HG03139 (cell line): ENCODE measurements around the gene FSTL1.

Experiments used
- ATAC-seq: cut with Tn5 transposase; IDR thresholded peaks from one replicate; pipeline ENCODE4 v1.9.1; 2021; ENCODE audit not compliant: unreplicated experiment

FSTL1 gene

DNA sequence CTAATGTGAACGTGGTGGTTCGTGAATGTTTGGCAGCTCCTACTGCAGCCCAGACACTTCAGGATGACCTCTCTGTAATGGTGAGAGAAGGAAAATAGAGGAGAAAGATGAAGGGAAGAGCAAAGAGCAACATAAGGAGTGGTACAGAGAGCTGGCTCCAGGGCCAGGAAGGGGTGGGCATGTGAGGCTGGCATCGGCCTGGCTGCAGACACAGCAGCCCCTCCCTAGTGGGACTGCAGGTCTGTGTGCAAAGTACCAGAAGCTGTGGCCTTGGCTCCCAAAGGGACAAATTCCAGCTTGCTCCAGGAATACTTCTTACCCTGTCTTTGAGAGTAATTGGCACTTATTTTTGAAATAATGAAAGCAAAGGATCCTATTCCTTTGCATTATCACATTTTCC, 10.0 kb downstream of the FSTL1 start:
- ATAC-seq, result no peak

DNA sequence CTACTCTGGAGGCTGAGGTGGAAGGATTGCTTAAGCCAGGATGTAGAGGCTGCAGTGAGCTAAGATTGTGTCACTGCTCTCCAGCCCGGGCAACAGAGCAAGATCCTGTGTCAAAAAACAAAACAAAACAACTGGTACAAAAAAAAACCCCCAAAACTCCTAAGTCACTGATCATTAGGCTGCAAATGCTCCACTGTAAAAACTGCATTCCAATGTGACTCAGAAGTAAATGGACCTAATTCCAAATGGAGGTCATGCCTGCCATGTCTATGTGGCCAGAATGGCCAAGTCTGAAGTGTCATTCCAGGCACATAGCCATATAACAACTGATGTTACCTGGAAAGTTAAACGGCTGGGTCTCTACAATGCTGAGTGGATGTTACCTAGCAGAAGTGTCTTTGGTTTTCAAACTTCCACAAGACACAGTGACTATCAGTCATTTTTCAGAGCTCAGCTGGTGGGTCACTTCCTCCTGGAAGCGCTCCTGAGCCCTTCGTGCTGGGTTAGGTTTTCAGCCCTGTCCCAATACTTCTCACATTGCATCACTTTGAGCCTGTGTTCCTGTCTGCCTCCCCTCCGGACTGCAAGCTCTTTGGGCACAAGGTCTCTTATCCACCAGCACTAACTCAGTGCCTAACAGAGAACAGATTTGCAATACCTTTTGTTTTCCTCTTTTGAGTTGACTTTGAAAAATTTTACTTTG, 10.6 kb downstream of the FSTL1 start:
- no peak for ATAC-seq

DNA sequence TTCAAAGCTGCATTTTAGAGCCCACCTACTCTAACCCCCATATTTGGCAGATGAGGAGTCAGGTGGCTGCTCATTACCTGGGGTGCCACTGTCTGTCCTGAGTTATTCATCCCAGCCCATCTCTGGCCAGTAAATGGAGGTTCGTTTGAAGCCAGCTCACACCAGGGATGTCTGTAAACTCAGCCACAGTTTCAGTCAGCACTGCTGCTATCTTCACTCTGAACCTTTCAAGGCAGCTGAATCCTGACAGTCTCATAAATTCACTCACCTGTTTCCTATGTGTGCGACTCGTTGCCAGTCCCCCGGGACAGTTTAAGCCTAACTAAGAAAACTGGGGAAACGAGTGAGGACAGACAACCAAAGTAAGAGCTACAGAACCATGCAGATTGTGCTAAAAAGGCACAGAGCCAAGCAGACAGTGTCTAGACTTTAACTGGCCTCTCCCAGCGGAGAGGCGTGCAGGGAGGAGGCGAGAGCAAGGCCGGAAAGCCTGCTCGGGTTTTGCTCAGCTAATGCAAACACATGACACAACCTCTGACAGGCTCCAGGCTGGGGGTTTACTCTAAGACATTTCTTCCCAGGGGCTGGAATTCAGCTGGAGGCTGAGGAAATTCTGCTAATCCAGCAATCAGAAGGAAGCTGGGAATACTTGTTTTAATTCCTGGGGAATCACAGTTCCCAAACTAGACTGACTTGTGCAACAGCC, 12.0 kb downstream of the FSTL1 start:
- ATAC-seq, result no peak

DNA sequence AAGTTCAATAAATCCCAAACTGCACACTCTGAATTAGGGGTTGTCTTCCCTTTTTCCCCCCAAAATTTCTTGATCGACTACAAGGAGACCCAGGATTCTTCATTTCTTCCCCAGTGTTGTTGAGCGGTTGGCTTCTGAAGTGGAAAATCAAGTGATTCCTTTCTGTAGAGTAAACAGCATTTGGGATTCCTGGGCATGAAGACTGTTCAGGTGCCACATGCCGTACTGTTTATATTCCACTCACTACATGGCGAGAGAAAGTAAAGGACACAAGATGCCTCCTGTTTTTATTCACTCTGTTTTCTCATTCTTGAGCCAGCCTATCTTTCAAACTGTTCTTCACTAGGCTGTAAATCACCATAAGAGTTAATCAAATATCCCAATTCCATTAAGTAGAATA, 12.6 kb downstream of the FSTL1 start:
- no peak for ATAC-seq

DNA sequence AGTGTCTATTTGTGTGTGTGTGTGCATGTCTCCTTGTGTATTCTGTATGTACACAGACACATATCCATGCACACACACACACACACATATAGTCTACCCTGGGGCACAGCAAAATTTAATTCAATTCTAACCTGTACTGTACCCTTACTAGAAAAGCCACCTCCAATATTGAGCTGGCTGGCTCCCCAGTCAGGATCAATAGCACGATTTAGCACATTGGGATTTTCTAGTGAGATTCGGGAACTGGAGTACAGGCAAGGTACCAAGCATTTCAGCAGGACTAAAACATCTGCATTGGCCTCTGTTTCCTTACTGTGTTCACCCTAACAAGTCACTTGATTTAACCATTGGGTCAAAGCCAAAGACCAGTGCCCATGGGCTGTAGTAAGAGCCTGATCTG, 13.2 kb downstream of the FSTL1 start:
- ATAC-seq, result no peak

DNA sequence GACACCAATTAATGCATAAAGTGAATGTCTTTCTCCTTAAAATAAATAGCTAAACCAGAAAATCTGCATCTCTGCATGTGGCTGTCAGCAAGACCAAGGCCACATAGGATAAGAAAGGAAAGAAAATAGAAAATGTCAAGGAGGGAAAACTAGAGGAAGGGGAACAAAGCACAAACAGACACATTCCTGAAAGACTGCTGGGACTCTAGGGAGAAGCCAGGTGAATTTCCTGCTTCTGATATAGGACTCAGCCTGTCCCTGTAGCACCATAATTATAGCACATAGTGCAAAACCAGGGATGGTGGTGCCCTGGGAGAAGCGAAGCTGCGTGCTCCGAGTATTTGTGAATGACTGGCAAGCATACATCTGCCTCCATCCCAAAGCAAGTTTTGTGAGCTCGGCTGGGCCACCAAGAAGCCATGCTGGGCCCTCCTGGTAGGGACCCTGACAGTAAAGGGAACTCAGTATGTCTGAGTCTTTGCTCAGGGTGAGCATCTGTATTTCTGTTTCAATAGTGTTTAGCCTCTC, 14.2 kb downstream of the FSTL1 start:
- no peak for ATAC-seq

DNA sequence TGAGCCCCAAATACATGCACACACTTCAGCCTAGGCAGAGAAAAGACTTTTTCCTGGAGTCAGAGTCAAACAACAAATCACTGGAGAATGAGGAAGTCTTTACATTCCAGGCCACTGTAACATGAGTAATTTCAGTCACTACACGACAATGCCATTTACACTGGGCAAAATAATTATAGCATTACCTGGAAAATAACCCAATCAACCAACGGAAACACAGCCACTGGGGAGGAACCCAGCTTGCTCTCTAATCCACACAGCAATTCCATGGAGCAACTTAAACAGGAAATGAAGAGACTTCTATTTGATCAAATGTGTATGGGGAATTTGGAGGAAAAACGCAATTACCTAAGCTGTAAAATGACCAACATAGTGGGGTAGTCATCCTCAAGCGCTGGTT, 15.2 kb downstream of the FSTL1 start:
- no peak for ATAC-seq

DNA sequence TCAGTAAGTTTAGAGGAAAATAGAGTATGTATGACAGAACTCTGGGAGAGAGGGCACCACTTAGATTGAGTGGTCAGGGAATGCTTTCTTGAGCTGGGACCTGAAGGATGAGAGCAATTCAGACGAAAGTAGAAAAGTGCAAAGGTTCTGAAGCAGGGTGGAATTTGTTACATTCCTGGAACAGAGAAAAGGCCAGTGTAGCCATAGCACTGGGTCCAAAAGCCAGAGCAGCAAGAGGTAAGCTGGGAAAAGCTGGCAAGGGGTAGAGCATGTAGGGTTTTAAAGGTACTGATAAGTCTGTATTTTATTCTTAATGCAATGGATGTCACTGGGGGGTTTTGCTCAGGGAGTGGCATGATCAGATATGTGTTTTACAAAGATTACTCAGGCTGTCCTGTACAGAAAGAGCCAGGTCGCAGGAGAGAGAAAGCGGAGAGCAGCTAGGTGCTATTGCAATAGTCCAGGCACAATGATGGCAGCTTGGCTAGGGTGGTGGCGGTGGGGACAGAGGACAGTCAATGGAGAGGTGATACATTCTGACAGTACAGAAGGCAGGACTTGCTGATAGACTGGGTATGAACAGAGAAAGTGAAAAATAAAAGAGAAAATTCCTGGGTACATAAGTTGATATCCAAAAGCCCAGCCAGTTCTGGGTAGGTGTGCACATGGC, 17.0 kb downstream of the FSTL1 start:
- no peak for ATAC-seq

DNA sequence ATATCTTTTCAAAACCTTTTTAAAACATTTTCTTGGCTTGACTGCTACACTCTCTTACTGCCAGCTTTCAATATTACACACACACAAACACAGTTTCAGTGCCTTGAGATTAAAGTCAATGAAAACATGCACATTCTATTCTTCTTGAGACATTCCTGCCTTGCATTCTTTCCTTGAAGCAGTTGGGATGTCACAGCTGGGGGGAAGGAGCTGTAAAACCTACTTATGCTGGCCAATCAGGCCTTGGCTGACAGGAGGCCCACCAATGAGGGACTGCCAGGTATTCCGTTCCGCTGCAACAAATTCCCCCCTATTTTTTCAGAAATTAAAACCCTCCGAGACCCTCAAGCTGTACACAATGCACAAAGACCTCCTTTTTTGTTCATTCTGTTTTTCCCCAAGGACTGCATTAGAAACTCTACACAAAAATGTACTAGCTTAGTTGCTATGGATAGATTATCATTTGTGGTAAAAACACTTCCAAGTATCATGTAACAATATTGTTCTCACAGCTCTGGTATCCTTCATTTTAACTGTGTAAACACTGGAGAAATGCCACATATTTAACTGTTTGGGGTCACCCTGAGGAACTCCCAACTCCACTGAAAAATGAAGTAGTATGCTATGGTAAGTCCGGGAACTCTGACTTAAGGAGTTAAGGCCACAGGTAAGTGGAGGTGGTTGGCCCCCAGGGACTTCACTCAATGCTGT, 18.5 kb downstream of the FSTL1 start:
- no peak for ATAC-seq

DNA sequence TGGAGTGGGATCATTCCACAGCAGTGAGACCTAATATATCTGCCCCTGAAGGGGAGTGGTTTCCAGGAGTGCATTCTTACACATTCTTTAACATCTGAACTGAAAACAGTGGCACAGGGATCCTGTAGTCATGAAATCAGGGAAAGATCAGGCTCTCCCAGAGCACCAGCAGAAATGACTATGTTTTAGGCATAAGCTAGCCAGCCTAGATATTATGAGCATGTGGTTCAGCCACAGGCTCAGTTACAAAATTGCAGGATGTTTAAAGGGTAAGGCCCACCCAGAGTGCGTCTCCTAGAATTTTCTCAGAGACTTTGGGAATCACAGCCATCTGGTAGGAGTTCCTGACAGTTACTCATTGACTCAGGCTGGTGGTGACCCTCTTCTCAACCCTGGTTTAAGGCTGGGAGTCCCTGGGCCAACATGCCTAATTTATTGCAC, 20.9 kb downstream of the FSTL1 start:
- no peak for ATAC-seq

DNA sequence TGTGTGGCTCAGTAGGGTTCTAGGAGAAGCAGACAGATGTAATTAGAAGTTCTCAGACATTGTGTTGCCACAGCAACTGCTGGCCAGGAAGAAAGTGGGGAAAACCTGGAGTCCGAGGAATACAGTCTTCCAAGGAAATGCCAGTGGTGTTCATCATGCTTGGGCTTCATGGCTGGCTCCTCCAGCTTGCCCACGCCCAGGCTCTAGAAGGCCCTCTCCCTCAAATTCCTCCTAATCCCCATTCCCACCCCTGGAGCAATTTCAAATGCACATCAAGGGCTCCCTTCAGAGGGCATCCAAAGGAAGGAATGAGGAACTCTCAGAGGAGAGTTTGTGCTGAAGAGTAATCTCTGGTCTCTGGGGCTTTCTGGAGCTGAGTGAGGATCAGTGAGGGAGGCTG, 21.9 kb downstream of the FSTL1 start:
- no peak for ATAC-seq

DNA sequence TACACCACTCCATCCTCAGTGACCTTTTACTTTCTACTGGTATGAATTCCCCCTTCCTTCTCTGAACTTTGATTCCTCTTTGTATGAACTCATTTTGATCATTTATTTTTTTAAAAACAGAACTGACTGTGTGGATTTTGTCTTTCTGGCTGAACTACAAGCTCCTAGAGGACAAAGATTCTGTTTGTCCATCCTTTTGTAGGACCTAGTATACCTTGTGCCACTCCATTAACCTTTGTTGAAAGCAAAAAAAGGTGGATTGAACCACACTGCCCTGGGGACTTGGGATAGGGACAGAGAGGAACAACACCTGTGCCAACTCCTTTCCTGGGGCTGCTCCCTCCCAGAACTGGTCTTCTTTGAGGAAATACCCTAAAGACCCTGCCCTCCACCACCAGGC, 23.6 kb downstream of the FSTL1 start:
- ATAC-seq, result no peak

DNA sequence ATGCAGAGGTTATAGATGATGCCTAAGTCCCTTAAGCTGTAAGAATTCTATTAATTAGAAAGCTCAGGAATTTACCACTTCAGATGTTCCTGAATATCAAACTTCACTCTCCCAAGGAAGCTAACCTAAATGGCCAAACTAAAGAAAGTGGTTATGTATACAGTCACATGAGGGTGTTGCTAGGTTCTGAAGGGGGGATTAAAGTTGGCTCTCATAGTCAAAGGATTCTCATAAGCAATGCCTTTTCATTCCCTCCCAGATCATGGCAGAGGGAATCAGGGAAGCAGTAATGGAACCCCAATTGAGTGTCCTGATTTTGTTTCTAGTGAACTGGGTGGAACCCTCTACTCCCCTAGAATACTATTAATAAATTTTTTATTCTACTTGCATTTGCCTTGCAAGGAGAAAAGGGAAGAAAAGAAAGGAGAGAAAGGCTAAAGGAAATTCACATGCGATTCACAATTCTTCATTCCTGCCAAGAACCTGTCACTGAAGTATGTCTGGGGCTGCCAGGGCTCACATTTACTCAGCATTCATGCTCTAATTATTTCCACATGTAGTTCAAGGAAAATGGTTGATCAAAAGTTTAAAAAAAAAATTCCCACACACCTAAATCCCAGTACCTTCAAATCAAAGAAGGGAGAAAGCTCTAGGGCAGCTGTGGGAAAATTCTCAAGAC, 25.1 kb downstream of the FSTL1 start:
- no peak for ATAC-seq

DNA sequence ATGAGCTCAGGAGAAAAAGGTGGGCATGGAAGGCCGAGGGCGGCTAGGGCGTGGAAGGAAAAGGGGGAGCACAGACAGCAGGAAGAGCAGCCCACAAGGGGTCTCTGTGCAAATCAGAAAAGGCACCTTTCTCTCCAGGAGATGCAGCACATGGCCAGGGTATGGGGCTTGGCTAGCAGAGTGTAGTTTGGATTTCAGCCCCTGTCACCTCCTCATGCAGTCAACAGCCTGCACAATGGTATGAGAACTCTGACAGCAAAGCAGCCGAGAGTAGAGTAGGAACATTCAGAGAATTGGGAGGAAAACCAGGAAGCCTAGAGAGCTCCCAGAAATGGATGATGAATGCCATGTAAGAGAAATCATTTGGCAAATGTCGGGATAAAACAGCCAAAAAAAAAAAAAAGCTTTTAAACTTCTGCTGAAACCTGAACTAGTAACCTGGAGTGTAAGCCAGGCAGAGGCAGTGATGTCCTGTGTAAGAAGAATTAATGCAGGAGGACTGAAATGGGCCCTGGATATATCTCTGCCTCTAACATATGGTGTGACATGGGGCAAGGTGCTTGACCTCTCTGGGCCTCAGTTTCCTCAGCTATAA, 25.7 kb downstream of the FSTL1 start:
- ATAC-seq, result no peak

DNA sequence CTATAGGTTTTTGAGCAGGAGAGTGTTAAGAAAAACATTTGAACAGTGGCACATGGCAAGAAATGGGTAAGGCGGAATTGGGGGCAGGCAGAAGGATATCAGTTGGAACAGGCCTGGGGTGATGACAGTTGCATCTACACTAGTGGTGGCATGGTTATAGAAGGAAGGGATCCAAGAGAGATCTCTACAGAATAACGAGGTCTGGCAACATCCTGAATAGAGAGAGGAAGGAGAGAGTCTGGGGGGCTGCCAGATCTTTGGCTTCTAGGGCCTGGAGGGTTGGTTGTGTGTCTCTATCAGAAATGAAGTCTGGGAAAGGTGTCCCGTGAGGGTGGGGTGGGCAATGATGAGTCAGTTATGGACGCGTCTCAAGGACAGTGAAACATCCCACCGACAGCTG, 26.3 kb downstream of the FSTL1 start:
- no peak for ATAC-seq

DNA sequence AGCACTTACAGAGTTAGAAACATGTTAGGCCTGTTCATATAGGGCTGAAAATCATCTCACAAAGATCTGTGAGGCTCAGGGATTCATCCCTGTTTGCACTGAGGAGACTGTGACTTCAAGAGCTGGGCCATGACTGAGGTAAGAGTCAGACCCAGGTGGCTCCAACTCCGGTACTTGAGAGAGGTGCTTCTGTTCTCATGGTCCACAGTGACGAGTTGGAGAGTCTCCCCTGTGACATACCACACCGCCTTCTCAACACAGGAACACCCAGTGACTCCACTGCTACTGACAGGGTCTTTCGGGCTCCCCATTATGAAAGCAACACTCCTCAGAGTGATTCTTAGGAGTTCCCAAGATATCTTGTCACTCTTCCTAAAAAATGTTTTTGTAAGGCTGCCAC, 27.4 kb downstream of the FSTL1 start:
- no peak for ATAC-seq

DNA sequence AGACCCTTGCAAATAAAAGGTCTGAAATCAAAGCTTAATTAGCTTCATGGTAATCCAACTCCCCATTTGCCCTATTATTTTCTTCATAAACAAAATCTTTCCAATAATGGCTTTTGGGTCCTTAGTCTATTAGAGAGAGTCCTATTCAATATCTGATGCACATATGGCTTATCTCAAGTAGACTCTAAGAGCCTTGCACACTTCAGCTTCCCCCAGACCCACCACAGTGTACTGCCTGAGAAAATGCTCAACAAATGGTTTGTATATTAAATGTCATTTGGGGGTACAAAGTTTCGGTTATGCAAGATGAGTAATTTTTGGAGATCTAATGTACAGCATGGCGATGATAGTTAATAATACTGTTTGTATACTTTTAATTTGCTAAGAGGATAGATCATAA, 28.9 kb downstream of the FSTL1 start:
- no peak for ATAC-seq

DNA sequence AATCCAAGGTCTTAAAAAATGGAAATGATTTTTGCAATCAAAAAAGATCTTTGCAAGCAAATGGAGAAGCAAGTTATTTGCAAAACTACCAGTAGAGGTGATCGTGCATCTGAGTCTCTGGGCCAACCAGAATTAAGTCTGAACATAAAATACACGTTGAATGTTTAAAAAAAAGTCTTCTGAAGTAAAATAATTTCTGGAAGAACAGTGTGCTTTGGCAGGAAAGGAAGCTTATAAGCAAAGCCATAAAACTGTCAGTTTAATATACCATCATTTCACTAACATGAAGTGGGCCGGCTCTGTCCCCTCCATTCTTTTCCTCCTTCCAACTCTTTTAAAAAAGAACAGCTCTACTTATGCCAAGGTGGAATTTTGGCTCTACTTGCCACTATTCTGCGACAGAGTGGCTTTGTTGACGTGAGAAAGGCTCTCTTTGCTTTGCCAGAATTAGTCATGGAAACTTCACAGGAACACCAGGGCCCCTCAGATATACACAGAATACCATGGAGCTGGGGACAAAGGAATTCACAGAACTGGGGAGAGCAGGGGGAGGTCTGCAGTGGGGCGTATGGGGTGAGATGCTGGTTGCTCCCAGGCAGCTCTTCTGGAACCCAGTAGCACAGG, 29.8 kb downstream of the FSTL1 start:
- no peak for ATAC-seq

DNA sequence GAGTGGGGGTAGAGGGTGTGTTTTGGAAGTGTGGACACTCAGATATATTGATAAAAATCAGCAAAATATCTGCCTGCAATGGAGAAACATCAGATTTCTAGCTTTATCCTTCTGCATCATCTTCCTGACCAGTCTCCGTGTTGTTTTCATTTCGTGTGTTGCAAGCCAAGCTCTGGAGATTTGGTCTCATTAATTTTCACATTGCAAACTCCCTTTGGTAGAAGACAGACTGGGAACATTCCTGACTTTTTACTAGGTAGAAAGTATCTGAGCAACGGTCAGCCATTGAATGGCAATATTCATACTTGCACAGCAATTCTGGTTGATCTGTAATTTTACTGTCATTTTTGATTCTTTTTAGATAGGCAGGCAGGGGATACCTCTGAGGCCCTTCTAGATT, 30.4 kb downstream of the FSTL1 start:
- no peak for ATAC-seq

DNA sequence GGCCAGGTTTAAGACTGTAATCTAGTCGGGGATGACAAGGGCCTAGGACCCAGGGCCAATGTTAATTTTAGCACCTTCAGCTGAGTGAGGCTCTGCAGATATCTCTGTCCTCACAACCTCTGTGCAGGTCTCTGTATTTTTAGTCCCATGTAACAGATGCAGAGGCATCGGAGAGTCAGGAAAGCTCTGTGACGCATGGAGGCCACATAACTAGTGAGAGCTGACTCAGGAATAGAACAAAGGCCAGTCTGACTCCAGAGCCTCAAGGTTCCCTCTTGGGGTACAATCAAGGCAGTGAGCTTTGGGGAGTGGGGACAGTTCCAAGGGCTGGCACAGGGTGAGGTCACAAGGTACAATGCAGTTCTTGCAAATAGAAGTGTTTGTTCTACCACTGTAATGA, 31.0 kb downstream of the FSTL1 start:
- ATAC-seq, result no peak
